Lung (tissue), 12 donors: ENCODE data around the gene UBE2V1. TPM values are rescaled to one million over a fixed set of nuclear protein-coding genes. Genes with fewer than 3 reads are reported as not detected.
A peak's percentile ranks its signal among the peaks of the same experiment; 100 is the strongest.

Experiments
- ATAC-seq: fragments of 200-7000 bp; cut with Tn5 transposase; one replicate; pipeline ENCODE4 v1.9.1; 2020; ENCODE audit warnings: moderate number of reproducible peaks; ENCODE audit not compliant: insufficient read depth, low FRiP score
- DNase-seq, 3 donors: peaks; one replicate each; pipeline ENCODE4 v3.0.0-alpha.2; 2013 to 2017
- H3K27ac ChIP-seq, 2 donors: one replicate each; pipeline ENCODE4 v1.5.1; 2013; ENCODE audit warnings: mild to moderate bottlenecking in 2 of 2, moderate library complexity in 2 of 2, control low read depth in 1 of 2, inconsistent platforms in 1 of 2, low read depth in 1 of 2, low read length in 1 of 2
- H3K27me3 ChIP-seq, 3 donors: one replicate each; pipeline ENCODE4 v1.5.1; 2013; ENCODE audit warnings: low read length in 2 of 3; ENCODE audit not compliant: control insufficient read depth in 3 of 3, insufficient read depth in 3 of 3
- H3K36me3 ChIP-seq, 4 donors: one replicate each; pipeline ENCODE4 v1.5.1; 2013; ENCODE audit warnings: low read length in 4 of 4, mild to moderate bottlenecking in 1 of 4, moderate library complexity in 1 of 4; ENCODE audit not compliant: control insufficient read depth in 4 of 4, insufficient read depth in 4 of 4
- H3K4me1 ChIP-seq, 5 donors: one replicate each; pipeline ENCODE4 v1.5.1; 2013; ENCODE audit warnings: low read length in 5 of 5, mild to moderate bottlenecking in 2 of 5, moderate library complexity in 1 of 5; ENCODE audit not compliant: control insufficient read depth in 5 of 5, insufficient read depth in 5 of 5
- H3K4me3 ChIP-seq: one replicate; pipeline ENCODE4 v1.5.1; 2013; ENCODE audit warnings: mild to moderate bottlenecking, control low read depth, moderate library complexity
- H3K9ac ChIP-seq, 2 donors: one replicate each; pipeline ENCODE4 v1.5.1; 2013; ENCODE audit warnings: low read length in 2 of 2, control low read depth in 1 of 2; ENCODE audit not compliant: insufficient read depth in 1 of 2
- H3K9me3 ChIP-seq, 4 donors: one replicate each; pipeline ENCODE4 v1.5.1; 2013; ENCODE audit warnings: low read length in 3 of 4, mild to moderate bottlenecking in 1 of 4, moderate library complexity in 1 of 4; ENCODE audit not compliant: control insufficient read depth in 4 of 4, insufficient read depth in 3 of 4
- WGBS, 2 donors: extraction: QIAGEN DNeasy Blood & Tissue Kit; methylation state at CpG; one replicate each; pipeline ENCODE4 v1.1.7; 2013; 5-methylcytosine and 5-hydroxymethylcytosine counted together
- polyA plus RNA-seq, 2 donors: library from polyadenylated mRNA; stranded (reverse); fragments of 200-250 nt; gene quantifications; one replicate each; pipeline ENCODE4 v1.2.1, GENCODE V29; 2013
- total RNA-seq, 2 donors: library from RNA; depleted of rRNA in 1 of 2; stranded (reverse); fragments of >200 nt in 1 of 2; gene quantifications; one replicate each; pipeline ENCODE4 v1.2.1, GENCODE V29; 2014 to 2021
- TF ChIP-seq, protein P1 (sequence below): IDR thresholded peaks from 2 replicates; pipeline ENCODE4 v1.5.1; 2012; ENCODE audit warnings: mild to moderate bottlenecking; ENCODE audit errors: control extremely low read depth, extremely low read depth
- donor health status: control.
- donor health status: control.
- donor health status: Bipolar disorder and iron deficiency.
- donor health status: healthy.
- donor health status: DM: yes; HTN: yes; CAD: no.

UBE2V1 gene
- total and polyA plus RNA-seq, 4 donors: 56.4 to 103 (median 69.2) TPM

DNA sequence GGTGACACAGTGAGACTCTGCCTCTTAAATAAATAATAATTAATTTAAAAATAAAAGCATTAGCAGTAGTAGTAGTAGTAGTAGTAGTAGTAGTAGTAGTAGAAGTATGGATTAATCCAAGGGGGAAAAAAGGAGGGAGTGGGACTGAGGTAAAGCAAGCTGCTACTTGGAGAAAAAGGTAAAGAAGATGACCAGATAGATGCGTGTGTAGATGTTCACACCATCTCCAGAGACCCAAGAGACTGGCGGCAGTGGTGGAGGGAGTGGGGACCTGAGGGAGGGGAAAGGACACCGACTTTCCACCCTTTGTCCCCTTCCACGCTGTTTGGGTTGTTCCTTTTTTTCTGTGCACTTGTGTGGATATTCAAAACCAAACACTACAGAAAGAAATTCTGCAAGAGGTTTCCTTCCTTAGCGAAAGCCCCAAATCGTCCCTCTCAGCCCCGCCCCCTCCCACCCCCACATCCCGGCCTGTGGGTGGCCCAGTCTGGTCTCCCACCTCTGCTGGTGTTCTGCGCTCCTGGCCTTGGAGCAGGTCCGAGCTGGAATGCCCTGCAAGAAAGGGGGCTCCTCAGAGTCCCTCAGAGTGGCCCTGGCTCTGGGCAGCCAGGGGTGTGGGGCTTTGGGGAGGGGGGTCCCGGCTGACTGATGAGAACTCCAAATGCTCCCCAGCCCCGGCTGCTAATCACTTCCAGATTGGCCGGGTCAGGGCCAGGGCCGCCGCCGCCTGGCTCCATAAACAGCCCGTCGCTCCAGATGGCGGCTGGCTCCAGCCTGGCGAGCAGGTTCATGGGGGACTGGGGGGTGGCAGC, 60.2 kb downstream of the UBE2V1 start:
- no peaks in the 10 kb centered on the region for H3K27me3 ChIP-seq
- TF ChIP-seq, protein P1, sequence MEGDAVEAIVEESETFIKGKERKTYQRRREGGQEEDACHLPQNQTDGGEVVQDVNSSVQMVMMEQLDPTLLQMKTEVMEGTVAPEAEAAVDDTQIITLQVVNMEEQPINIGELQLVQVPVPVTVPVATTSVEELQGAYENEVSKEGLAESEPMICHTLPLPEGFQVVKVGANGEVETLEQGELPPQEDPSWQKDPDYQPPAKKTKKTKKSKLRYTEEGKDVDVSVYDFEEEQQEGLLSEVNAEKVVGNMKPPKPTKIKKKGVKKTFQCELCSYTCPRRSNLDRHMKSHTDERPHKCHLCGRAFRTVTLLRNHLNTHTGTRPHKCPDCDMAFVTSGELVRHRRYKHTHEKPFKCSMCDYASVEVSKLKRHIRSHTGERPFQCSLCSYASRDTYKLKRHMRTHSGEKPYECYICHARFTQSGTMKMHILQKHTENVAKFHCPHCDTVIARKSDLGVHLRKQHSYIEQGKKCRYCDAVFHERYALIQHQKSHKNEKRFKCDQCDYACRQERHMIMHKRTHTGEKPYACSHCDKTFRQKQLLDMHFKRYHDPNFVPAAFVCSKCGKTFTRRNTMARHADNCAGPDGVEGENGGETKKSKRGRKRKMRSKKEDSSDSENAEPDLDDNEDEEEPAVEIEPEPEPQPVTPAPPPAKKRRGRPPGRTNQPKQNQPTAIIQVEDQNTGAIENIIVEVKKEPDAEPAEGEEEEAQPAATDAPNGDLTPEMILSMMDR: no peak
- 42 to 47% methylated on average over 20 of the region's 20 CpGs for WGBS, 2 donors
- DNase-seq: peak; percentile 84 to 88 (median 86)
- no peaks in the 10 kb centered on the region for H3K9me3 ChIP-seq
- no peak overlapping the region for H3K9ac ChIP-seq
- no peaks in the 10 kb centered on the region for H3K36me3 ChIP-seq
- no peak for ATAC-seq
- no peak overlapping the region for H3K4me3 ChIP-seq
- H3K4me1 ChIP-seq: peaks cover 0 to 36% (median 7%) of the 10 kb centered on the region in 5 donors
- H3K27ac ChIP-seq: no peak overlapping the region

DNA sequence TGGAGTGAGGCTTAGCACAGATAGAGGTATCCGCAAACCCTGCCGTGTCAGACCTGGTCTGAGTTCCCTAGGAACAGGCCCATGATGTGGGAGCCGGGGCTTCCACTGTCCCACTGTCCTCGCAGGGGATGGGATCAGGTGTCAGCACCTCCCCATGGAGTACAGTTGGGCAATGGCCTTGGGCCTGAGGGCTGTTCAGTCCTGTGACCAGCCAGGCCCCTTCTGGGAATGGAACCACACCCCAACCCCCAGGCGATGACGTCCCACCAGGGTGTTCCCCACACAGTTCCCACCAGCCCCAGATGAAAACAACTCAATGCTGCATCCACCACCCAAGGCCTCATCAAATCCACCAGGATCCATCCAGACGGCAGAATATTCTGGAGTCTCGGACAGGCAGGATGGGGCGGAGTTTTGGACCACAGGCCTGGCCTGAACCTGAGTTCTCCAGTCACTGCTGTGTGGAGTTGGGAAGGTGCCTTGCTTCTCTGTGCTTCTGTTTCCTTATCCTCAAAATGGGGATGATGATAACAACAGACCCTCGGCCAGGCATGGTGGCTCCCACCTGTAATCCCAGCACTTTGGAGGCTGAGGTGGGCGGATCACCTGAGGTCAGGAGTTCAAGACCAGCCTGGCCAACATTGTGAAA, 62.2 kb downstream of the UBE2V1 start:
- Histone ChIP-seq H3K9ac (no peak overlapping the region), H3K4me1 (peaks cover 0 to 49% (median 10%) of the 10 kb centered on the region in 5 donors), H3K9me3 (no peaks in the 10 kb centered on the region), H3K27me3 (no peaks in the 10 kb centered on the region), H3K36me3 (no peaks in the 10 kb centered on the region), H3K4me3 (no peak overlapping the region), H3K27ac (no peak overlapping the region)
- ATAC-seq (no peak), DNase-seq (no peak)
- TF ChIP-seq, protein P1: no peak
- 90 to 91% methylated on average over 11 of the region's 11 CpGs for WGBS, 2 donors

- H3K4me1 ChIP-seq: peaks cover 0 to 43% (median 9%) of the 10 kb centered on the region in 5 donors
- 96 to 99% methylated on average over 5 of the region's 5 CpGs for WGBS, 2 donors
- no peak overlapping the region for H3K9ac ChIP-seq
- TF ChIP-seq, protein P1: no peak
- no peaks in the 10 kb centered on the region for H3K27me3 ChIP-seq
- no peak overlapping the region for H3K27ac ChIP-seq
- no peaks in the 10 kb centered on the region for H3K36me3 ChIP-seq
- ATAC-seq (no peak), DNase-seq (no peak)
- H3K4me3 ChIP-seq: no peak overlapping the region
- H3K9me3 ChIP-seq: no peaks in the 10 kb centered on the region
These were observed 62.7 kb downstream of the UBE2V1 start for GRCh38 chr20:50050214-50050613.
